H4 (cell line): ENCODE results near the gene NRXN3. TPM values are rescaled to one million over a fixed set of nuclear protein-coding genes. Genes with fewer than 3 reads are reported as not detected.

Experiments used
- DNase-seq: peaks from one replicate; pipeline ENCODE4 v3.0.0-alpha.2; 2015; ENCODE audit warnings: low spot score
- total RNA-seq: library from RNA; depleted of rRNA; stranded (reverse); fragments of >200 nt; shearing (Covaris generic); gene quantifications from 2 replicates; pipeline ENCODE4 v1.2.3, GENCODE V29; 2014

NRXN3 gene
- total RNA-seq, 1 experiment from 2014 or later, result 0.37 TPM

- DNase-seq, result no peak
Observed at GRCh38 chr14:79117561-79117960, 947.4 kb downstream of the NRXN3 start.

GRCh38 chr14:79118291-79118690, 948.1 kb downstream of the NRXN3 start:
- no peak for DNase-seq

- no peak for DNase-seq
Observed at GRCh38 chr14:79134361-79134760, 964.2 kb downstream of the NRXN3 start.

GRCh38 chr14:79136071-79137044, 966.2 kb downstream of the NRXN3 start:
- no peak for DNase-seq

- no peak for DNase-seq
Observed at GRCh38 chr14:79137045-79137430, 966.9 kb downstream of the NRXN3 start.

- DNase-seq, result no peak
Observed at GRCh38 chr14:79137836-79138235, 967.7 kb downstream of the NRXN3 start.

GRCh38 chr14:79144896-79145295, 974.7 kb downstream of the NRXN3 start:
- DNase-seq, result no peak

- DNase-seq, result no peak
Observed at GRCh38 chr14:79150226-79150625, 980.1 kb downstream of the NRXN3 start.

GRCh38 chr14:79157369-79157768, 987.2 kb downstream of the NRXN3 start:
- DNase-seq, result no peak

- peak; percentile 9 for DNase-seq
Observed at GRCh38 chr14:79161571-79161970, 991.4 kb downstream of the NRXN3 start.

- DNase-seq, result no peak
Observed at GRCh38 chr14:79162833-79163232, 992.7 kb downstream of the NRXN3 start.

- no peak for DNase-seq
Observed at GRCh38 chr14:79165471-79166090, 995.4 kb downstream of the NRXN3 start.

GRCh38 chr14:79166171-79166570, 996.0 kb downstream of the NRXN3 start:
- no peak for DNase-seq

- DNase-seq, result no peak
Observed at GRCh38 chr14:79167957-79168356, 997.8 kb downstream of the NRXN3 start.

- peak; percentile 5 for DNase-seq
Observed at GRCh38 chr14:79175671-79176070, 1005.5 kb downstream of the NRXN3 start.

- DNase-seq, result no peak
Observed at GRCh38 chr14:79177106-79177505, 1006.9 kb downstream of the NRXN3 start.

- no peak for DNase-seq
Observed at GRCh38 chr14:79178719-79179118, 1008.5 kb downstream of the NRXN3 start.

- DNase-seq, result no peak
Observed at GRCh38 chr14:79179985-79180384, 1009.8 kb downstream of the NRXN3 start.

GRCh38 chr14:79180656-79181055, 1010.5 kb downstream of the NRXN3 start:
- DNase-seq, result no peak

GRCh38 chr14:79186523-79186922, 1016.4 kb downstream of the NRXN3 start:
- no peak for DNase-seq

- DNase-seq, result no peak
Observed at GRCh38 chr14:79193689-79194477, 1023.7 kb downstream of the NRXN3 start.

GRCh38 chr14:79196216-79196615, 1026.0 kb downstream of the NRXN3 start:
- no peak for DNase-seq
